ENCODE results near the gene BSPRY.
A peak's percentile ranks its signal among the peaks of the same experiment; 100 is the strongest.
"Not testable (repeated sequence)": the region's sequence is repeated elsewhere in the genome, so short reads cannot be mapped to it uniquely, and the experiment has no call there.

Gene BSPRY

DNA sequence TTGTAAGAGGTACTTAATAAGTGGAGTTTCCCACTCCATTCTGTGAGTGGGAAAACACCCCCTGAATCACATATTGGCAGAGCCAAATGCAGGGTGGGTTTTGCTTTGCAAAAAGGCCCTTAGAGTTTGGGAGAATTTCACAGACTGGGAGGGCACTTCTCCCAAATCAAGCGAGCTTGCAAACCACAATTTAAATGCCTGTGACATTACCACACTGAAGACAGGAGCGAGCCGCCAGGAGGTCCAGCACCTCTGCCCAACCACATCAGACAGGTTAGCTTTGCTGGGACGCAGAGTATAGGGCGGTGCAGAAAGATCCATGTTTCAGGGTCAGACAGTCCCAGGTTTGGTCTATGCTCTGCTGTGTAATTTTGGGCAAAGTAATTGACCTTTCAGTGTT lies 49.5 kb downstream of the BSPRY start:
- no peak for DNase-seq

DNA sequence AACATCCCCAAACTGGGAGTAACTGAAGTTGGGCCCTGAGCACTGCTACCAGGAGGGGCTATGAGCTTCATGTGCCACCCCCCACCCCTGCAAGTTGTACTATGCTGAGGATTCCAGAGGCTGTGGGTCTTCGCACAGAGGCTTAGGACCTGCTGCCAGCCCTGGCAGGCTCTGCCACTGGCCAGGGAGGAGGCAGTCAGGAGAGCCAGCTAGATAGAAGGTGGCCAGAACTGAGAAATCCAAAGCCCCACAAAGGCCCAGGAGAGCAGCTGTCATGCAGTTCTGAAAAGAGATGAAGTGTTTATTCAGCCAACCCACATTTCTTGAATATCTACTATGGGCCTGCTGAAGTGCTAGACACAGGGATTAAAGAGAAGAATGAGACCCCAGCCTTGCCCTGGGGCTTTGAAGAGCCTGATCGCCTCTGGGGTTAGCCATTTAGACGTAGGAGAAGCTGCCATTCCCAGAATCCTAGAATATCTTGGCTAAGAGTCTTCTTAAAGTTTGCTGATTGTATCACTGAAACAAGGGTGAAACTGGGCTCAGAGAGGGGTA lies 50.4 kb downstream of the BSPRY start:
- DNase-seq: no peak

- DNase-seq: peak; percentile 100
These were observed 51.9 kb downstream of the BSPRY start, which contains the start of gene ALAD for GRCh38 chr9:113401027-113401792. Gene ALAD (minus strand): TSS chr9:113401284. CDS start chr9:113393559, 7,725 bp downstream.

DNA sequence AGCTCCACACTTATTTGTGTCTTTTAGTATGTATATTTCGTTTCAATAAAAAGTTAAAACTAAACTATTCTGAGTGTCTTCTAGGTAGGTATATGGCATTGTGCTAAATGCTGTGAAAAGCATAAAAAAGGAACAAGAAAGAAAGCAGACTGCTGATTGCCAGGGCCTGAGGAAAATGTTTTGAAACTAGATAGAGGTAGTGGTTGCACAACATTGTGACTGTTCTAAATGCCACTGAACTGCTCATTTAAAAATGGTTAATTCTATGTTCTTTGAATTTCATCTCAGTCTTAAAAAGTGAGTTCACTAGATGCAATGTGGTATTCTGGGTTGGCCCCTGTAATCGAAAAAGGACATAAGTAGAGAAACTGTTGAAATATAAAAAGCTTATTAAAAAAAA lies 54.3 kb downstream of the BSPRY start:
- no peak for DNase-seq

- DNase-seq: not testable (repeated sequence)
These were observed 57.0 kb downstream of the BSPRY start for GRCh38 chr9:113406353-113406752.

GRCh38 chr9:113406873-113407511 lies 57.7 kb downstream of the BSPRY start:
- peak; percentile 51 for DNase-seq

GRCh38 chr9:113409481-113409880 lies 60.1 kb downstream of the BSPRY start:
- no peak for DNase-seq

- no peak for DNase-seq
These were observed 60.5 kb downstream of the BSPRY start for GRCh38 chr9:113409883-113410206.

GRCh38 chr9:113410207-113410864 lies 61.0 kb downstream of the BSPRY start, which contains the start of the genes C9orf43 and POLE3:
Gene C9orf43 (plus strand): TSS chr9:113410747. CDS start chr9:113413494, 2,747 bp downstream.
Gene POLE3 (minus strand): TSS chr9:113410675. CDS start chr9:113410293, 382 bp downstream.
- peak; percentile 95 for DNase-seq

DNA sequence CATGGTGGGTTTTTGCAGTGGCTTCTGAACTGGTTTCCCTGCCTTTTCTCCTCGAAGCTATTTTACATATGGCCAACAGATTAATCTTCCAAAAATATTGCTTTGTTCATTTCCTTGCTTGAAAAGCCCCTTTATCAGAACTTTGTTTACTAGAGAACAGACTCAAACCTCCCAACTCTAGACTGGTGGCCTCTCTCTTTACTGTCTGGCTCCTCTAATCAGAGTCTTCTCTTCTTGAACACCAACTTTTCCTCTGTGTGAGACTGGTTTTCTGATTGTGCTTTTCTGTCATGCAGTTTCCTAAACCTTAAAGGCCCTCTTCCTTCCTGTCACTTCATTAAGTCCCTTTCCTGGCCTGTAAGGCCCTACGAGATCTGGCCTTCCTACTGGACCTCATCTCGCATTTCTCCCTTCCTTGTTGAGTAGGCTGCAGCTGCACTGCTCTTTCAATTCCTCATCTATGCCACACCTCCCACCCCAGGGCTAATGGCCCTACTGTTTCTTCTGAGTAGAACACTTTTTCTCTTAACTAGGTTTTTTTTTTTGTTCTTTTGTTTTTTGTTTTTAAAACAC lies 66.9 kb downstream of the BSPRY start:
- no peak for DNase-seq

DNA sequence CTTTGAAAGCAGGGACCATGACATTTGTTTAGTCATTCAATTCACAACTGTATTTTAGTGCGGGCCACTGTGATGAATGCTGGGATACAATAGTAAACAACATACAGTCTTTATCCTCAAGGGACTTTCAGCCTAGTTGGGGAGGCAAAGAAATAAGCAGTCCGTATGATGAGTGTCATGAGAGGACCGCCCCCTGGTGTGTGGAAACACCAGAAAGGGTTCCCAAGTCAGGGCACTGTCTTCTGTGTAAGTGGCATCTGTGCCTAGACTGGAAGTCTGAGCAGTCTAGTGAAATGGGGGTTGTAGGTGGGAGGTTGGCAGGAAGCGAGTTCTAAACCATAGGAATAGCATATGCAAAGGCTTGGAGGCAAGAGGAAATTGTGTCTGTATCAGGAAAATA lies 68.0 kb downstream of the BSPRY start:
- DNase-seq: no peak

All from activated CD8-positive, alpha-beta memory T cell treated with anti-CD3 and anti-CD28 coated beads, Interleukin-2, amount 50 U/mL, for 4 hours (primary cell).